HepG2 (cell line): Measurements from ENCODE around the gene TMEM14A. TPM values are rescaled to one million over a fixed set of nuclear protein-coding genes. Genes with fewer than 3 reads are reported as not detected.

Source experiments
- CREM ChIP-seq, 2 experiments: sonication (generic) in 1 of 2; formaldehyde crosslinking in 1 of 2; IDR thresholded peaks; 2 replicates each; pipeline versions ENCODE4 v1.4.0 to v1.6.1; 2016 to 2020; ENCODE audit warnings: antibody characterized with exemption in 1 of 2, mild to moderate bottlenecking in 1 of 2, missing genetic modification reagents in 1 of 2
- KAT8 ChIP-seq: IDR thresholded peaks from 2 replicates; pipeline ENCODE4 v1.6.1; 2016; ENCODE audit warnings: missing genetic modification reagents, missing compliant biosample characterization
- MLXIP ChIP-seq: sonication (generic); formaldehyde crosslinking; IDR thresholded peaks from 2 replicates; pipeline ENCODE4 v1.9.0; 2021; ENCODE audit warnings: missing genetic modification reagents, borderline replicate concordance
- NR2C2 ChIP-seq: sonication (generic); formaldehyde crosslinking; IDR thresholded peaks from 2 replicates; pipeline ENCODE4 v1.4.0; 2020; ENCODE audit warnings: missing genetic modification reagents, mild to moderate bottlenecking, moderate library complexity, borderline replicate concordance
- SRSF4 ChIP-seq: fragments of 200-400 bp; formaldehyde crosslinking; IDR thresholded peaks from one replicate; pipeline ENCODE4 v1.6.1; 2018; ENCODE audit warnings: mild to moderate bottlenecking, low read depth, low read length, moderate library complexity; ENCODE audit not compliant: poor library complexity, severe bottlenecking
- ZBTB42 ChIP-seq: sonication (generic); formaldehyde crosslinking; IDR thresholded peaks from 2 replicates; pipeline ENCODE4 v1.5.0; 2020; ENCODE audit warnings: mild to moderate bottlenecking, missing genetic modification reagents
- ZHX2 ChIP-seq, 2 experiments: sonication (generic) in 1 of 2; formaldehyde crosslinking in 1 of 2; IDR thresholded peaks; 2 replicates each; pipeline versions ENCODE4 v1.6.1 to v1.9.0; 2014 to 2022; ENCODE audit warnings: antibody characterized with exemption in 1 of 2, borderline replicate concordance in 1 of 2, inconsistent platforms in 1 of 2, low read depth in 1 of 2, missing genetic modification reagents in 1 of 2
- ZNF556 ChIP-seq: sonication (generic); formaldehyde crosslinking; IDR thresholded peaks from 2 replicates; pipeline ENCODE4 v1.4.0; 2020; ENCODE audit warnings: mild to moderate bottlenecking, missing genetic modification reagents, borderline replicate concordance
- ZNF737 ChIP-seq: sonication (generic); formaldehyde crosslinking; IDR thresholded peaks from 2 replicates; pipeline ENCODE4 v1.5.0; 2020; ENCODE audit warnings: missing genetic modification reagents, mild to moderate bottlenecking, borderline replicate concordance
- ZNF784 ChIP-seq: sonication (generic); formaldehyde crosslinking; IDR thresholded peaks from 2 replicates; pipeline ENCODE4 v1.5.1; 2020; ENCODE audit warnings: missing genetic modification reagents, mild to moderate bottlenecking, borderline replicate concordance
- polyA plus RNA-seq, 8 experiments: library from polyadenylated mRNA; depleted of rRNA in 3 of 8; stranded (reverse) in 7 of 8; unstranded in 1 of 8; fragments of >200 nt; fragmentation: Illumina TruSeq in 4 of 8; extraction: Trizol in 4 of 8; gene quantifications; 2 replicates each; pipeline versions ENCODE4 v1.2.1 to v1.2.3, GENCODE V29; 2011 to 2016; ENCODE audit warnings: low read depth in 4 of 8, missing spikeins in 1 of 8, mixed read lengths in 1 of 8; ENCODE audit not compliant: insufficient read depth in 1 of 8
- total RNA-seq, 5 experiments: library from RNA; depleted of rRNA; stranded (reverse); fragments of >200 nt; fragmentation: Illumina TruSeq; extraction: Trizol; gene quantifications; 2 replicates each; pipeline ENCODE4 v1.2.3, GENCODE V29; 2016; ENCODE audit warnings: low read depth in 1 of 5
- TF ChIP-seq, protein P1 (sequence below): sonication (generic); formaldehyde crosslinking; IDR thresholded peaks from 2 replicates; pipeline ENCODE4 v1.4.0; 2020; ENCODE audit warnings: mild to moderate bottlenecking, missing genetic modification reagents
- TF ChIP-seq, protein P2 (sequence below): sonication (generic); formaldehyde crosslinking; conservative IDR thresholded peaks from 2 replicates; pipeline ENCODE4 v1.4.0; 2020; ENCODE audit warnings: missing genetic modification reagents

Gene TMEM14A
- total and polyA plus RNA-seq, 2 of the 13 experiments (the other 11 are each of a cell fraction or from before 2014, with no cell fraction given): 24.6 to 73.7 TPM

DNA sequence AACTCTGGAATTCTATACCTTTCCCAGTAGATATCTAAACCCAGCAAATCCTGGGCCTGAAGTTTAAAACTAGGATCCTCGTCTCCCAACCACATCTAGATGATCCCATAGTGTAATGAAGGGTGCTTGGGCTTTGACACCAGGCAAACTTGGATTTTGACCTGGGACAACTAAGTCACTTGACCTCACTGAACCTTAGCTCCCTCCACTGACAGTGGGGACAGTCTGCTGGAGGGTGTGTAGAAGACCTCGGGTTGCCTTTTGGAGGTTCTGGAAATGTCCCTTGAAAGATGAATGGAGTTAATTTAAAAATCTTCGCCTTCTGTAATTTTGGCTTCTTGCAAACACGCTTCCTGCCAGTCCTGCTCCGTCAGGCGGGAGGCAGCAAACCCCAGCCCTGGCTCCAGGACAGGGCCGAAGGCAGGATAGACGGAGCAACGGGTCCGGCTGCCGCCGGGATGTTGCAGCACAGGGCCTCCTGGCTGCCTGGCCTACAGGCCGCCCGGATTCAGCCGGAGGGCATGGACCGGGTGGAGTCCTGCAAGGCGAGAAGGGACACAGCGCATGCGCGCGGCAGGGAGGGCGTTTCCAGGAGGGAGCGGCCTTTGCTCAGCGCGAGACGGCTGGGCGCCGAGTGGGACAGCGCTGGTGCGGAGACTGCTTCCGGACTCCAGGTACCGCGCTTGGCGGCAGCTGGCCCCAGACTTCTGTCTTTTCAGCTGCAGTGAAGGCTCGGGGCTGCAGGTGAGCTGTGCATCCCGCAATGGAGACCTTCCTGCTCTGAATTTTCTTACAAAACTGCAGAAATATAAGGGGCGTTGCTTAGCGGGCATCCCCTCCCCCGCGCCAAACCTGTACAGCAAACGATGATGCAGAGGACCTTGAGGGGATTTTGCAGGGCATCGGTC lies at the start of gene TMEM14A (continued):
- TF ChIP-seq ZHX2 (IDR thresholded peaks at IDR 0.05; ENCODE audit: low read depth) (no peak), ZHX2 (CRISPR knock-in tag; IDR thresholded peaks at IDR 0.05; ENCODE audit: borderline replicate concordance) (peak; percentile 89; the same call in 1 of the 2 replicates), ZNF784 (CRISPR knock-in tag) (0 out of 2 replicates have a peak, but pooled peaks have one; percentile 54), ZBTB42 (CRISPR knock-in tag) (no peak), ZNF556 (CRISPR knock-in tag) (peak; percentile 60; the same call in 1 of the 2 replicates), CREM (IDR thresholded peaks at IDR 0.05) (peak; percentile 31; the same call in 1 of the 2 replicates), CREM (CRISPR knock-in tag; IDR thresholded peaks at IDR 0.05) (no peak), SRSF4 (no peak), NR2C2 (0 out of 2 replicates have a peak, but pooled peaks have one; percentile 27), ZNF737 (CRISPR knock-in tag) (0 out of 2 replicates have a peak, but pooled peaks have one; percentile 12), KAT8 (CRISPR knock-in tag) (peak; percentile 93), MLXIP (peak; percentile 57; the same call in 1 of the 2 replicates)
- TF ChIP-seq, protein P1, sequence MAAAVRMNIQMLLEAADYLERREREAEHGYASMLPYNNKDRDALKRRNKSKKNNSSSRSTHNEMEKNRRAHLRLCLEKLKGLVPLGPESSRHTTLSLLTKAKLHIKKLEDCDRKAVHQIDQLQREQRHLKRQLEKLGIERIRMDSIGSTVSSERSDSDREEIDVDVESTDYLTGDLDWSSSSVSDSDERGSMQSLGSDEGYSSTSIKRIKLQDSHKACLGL (CRISPR knock-in tag): peak; percentile 96
- TF ChIP-seq, protein P2, sequence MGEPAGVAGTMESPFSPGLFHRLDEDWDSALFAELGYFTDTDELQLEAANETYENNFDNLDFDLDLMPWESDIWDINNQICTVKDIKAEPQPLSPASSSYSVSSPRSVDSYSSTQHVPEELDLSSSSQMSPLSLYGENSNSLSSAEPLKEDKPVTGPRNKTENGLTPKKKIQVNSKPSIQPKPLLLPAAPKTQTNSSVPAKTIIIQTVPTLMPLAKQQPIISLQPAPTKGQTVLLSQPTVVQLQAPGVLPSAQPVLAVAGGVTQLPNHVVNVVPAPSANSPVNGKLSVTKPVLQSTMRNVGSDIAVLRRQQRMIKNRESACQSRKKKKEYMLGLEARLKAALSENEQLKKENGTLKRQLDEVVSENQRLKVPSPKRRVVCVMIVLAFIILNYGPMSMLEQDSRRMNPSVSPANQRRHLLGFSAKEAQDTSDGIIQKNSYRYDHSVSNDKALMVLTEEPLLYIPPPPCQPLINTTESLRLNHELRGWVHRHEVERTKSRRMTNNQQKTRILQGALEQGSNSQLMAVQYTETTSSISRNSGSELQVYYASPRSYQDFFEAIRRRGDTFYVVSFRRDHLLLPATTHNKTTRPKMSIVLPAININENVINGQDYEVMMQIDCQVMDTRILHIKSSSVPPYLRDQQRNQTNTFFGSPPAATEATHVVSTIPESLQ (CRISPR knock-in tag): no peak
